ENCODE results near the gene TLR1. TPM values are rescaled to one million over a fixed set of nuclear protein-coding genes. Genes with fewer than 3 reads are reported as not detected.

TLR1 gene
- total and polyA plus RNA-seq, 2 donors (not counting 1 experiment from before 2014, with no cell fraction given): 23.4 to 50.8 TPM

DNA sequence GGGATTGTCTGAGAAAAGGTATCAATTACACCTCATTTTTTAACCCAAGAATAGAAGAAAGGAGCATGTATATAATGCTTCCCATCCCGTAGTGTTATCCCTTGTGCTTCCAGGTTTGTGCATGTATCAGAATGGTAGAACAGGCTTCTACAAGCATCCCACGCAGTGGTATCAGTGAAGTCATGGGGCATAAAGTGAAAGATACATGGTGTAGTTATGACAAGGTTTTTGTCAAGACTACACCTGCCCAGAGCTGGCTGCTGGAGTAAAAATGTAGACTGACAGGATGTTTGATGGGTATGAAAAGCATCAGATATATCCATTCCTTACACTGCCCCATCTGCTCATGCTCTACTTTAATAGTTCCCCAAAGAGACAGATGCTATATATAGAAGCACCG, 9.5 kb downstream of the TLR1 start:
- Histone ChIP-seq H4K20me1 (ENCODE audit: control insufficient read depth, insufficient read depth, low read length, poor library complexity, severe bottlenecking) (no peaks in the 10 kb centered on the region), H3K4me1 (ENCODE audit: control insufficient read depth in 2 of 2, insufficient read depth in 2 of 2, low read length in 2 of 2) (no peaks in the 10 kb centered on the region), H3K79me2 (ENCODE audit: control insufficient read depth, insufficient read depth, low read length) (peaks cover 18% of the 10 kb centered on the region), H3K27me3 (replicated peaks in 1 of 4; ENCODE audit: control extremely low read depth in 1 of 4, control insufficient read depth in 3 of 4, insufficient read depth in 4 of 4, low read length in 3 of 4) (no peaks in the 10 kb centered on the region), H3K4me2 (replicated peaks; ENCODE audit: low read depth, low read length, poor library complexity, severe bottlenecking) (no peak overlapping the region), H3K9ac (ENCODE audit: low read length) (no peak overlapping the region), H2AFZ (ENCODE audit: insufficient read depth, low read depth, low read length, poor library complexity, severe bottlenecking) (no peak overlapping the region), H3K4me3 (ENCODE audit: control extremely low read depth in 1 of 5, extremely low read depth in 1 of 5, insufficient read depth in 1 of 5, low read depth in 2 of 5, low read length in 4 of 5) (no peak overlapping the region), H3K36me3 (replicated peaks in 1 of 2; ENCODE audit: control extremely low read depth in 1 of 2, control insufficient read depth in 1 of 2, extremely low read depth in 1 of 2, insufficient read depth in 2 of 2, low read length in 1 of 2) (peaks cover 38 to 48% of the 10 kb centered on the region in 2 experiments), H3K9me3 (ENCODE audit: control extremely low read depth in 1 of 3, control insufficient read depth in 2 of 3, insufficient read depth in 1 of 3, low read length in 2 of 3) (peaks cover 12 to 74% (median 22%) of the 10 kb centered on the region in 3 donors), H3K27ac (ENCODE audit: low read length in 2 of 2) (no peak overlapping the region)
- TF ChIP-seq EZH2 (IDR thresholded peaks at IDR 0.05; ENCODE audit: borderline replicate concordance, insufficient read depth, low read depth, low read length, poor library complexity, severe bottlenecking) (no peak), CTCF (IDR thresholded peaks at IDR 0.05) (no peak)
- WGBS (ENCODE audit: insufficient coverage): 81% methylated on average over 3 of the region's 3 CpGs
- ChIA-PET CTCF (interaction anchor here (0.7 to 3.9 kb wide), 6 partner anchors 10 to 397 kb away, joined by 3 to 22 read pairs (median 5); partner anchors contain the start of genes TLR1 and TLR10), POLR2A (interaction anchor here (0.5 to 1.6 kb wide), 3 partner anchors 8 to 68 kb away, joined by 3 to 8 read pairs (median 4); partner anchors contain the start of gene TLR6)
- Mint-ChIP-seq H3K4me1 (peaks cover 12% of the 10 kb centered on the region), H3K4me3 (no peak overlapping the region), H3K9me3 (ENCODE audit: insufficient read depth) (peaks cover 21% of the 10 kb centered on the region), H3K27me3 (no peaks in the 10 kb centered on the region), H3K27ac (peak overlapping the region; percentile 24)
- DNase-seq (no peak), ATAC-seq (ENCODE audit: low read depth) (no peak)
- intact Hi-C loops (cut with micrococcal nuclease): no loop called here

GRCh38 chr4:38794051-38794450, 10.5 kb downstream of the TLR1 start:
- ATAC-seq (ENCODE audit: low read depth) (no peak), DNase-seq (no peak)
- Histone ChIP-seq H3K27me3 (replicated peaks in 1 of 4; ENCODE audit: control extremely low read depth in 1 of 4, control insufficient read depth in 3 of 4, insufficient read depth in 4 of 4, low read length in 3 of 4) (no peaks in the 10 kb centered on the region), H3K27ac (ENCODE audit: low read length in 2 of 2) (no peak overlapping the region), H3K9ac (ENCODE audit: low read length) (no peak overlapping the region), H2AFZ (ENCODE audit: insufficient read depth, low read depth, low read length, poor library complexity, severe bottlenecking) (no peak overlapping the region), H3K79me2 (ENCODE audit: control insufficient read depth, insufficient read depth, low read length) (peaks cover 7% of the 10 kb centered on the region), H4K20me1 (ENCODE audit: control insufficient read depth, insufficient read depth, low read length, poor library complexity, severe bottlenecking) (no peaks in the 10 kb centered on the region), H3K4me1 (ENCODE audit: control insufficient read depth in 2 of 2, insufficient read depth in 2 of 2, low read length in 2 of 2) (no peaks in the 10 kb centered on the region), H3K4me3 (ENCODE audit: control extremely low read depth in 1 of 5, extremely low read depth in 1 of 5, insufficient read depth in 1 of 5, low read depth in 2 of 5, low read length in 4 of 5) (no peak overlapping the region), H3K36me3 (replicated peaks in 1 of 2; ENCODE audit: control extremely low read depth in 1 of 2, control insufficient read depth in 1 of 2, extremely low read depth in 1 of 2, insufficient read depth in 2 of 2, low read length in 1 of 2) (peaks cover 32 to 37% of the 10 kb centered on the region in 2 experiments), H3K4me2 (replicated peaks; ENCODE audit: low read depth, low read length, poor library complexity, severe bottlenecking) (no peak overlapping the region), H3K9me3 (ENCODE audit: control extremely low read depth in 1 of 3, control insufficient read depth in 2 of 3, insufficient read depth in 1 of 3, low read length in 2 of 3) (peaks cover 12 to 70% (median 22%) of the 10 kb centered on the region in 3 donors)
- POLR2A ChIA-PET: interaction anchor here (0.7 to 1.6 kb wide), 3 partner anchors 9 to 652 kb away, joined by 3 to 4 read pairs (median 4); partner anchors contain the start of gene TLR6
- peaks cover 15% of the 10 kb centered on the region for H3K9me3 Mint-ChIP-seq (ENCODE audit: insufficient read depth)
- no peak overlapping the region for H3K4me3 Mint-ChIP-seq
- CTCF ChIA-PET: interaction anchor here (1.0 to 3.9 kb wide), 5 partner anchors 11 to 67 kb away, joined by 4 to 22 read pairs (median 5); partner anchors contain the start of genes TLR1, TLR10 and TLR6
- TF ChIP-seq EZH2 (IDR thresholded peaks at IDR 0.05; ENCODE audit: borderline replicate concordance, insufficient read depth, low read depth, low read length, poor library complexity, severe bottlenecking) (no peak), CTCF (IDR thresholded peaks at IDR 0.05) (no peak)
- WGBS (ENCODE audit: insufficient coverage): 100% methylated on average over 1 of the region's 2 CpGs
- H3K27me3 Mint-ChIP-seq: no peaks in the 10 kb centered on the region
- H3K27ac Mint-ChIP-seq: no peak overlapping the region
- H3K4me1 Mint-ChIP-seq: peaks cover 9% of the 10 kb centered on the region
- intact Hi-C loops (cut with micrococcal nuclease): no loop called here

Measured in B cell (primary cell).